Gastrocnemius medialis (tissue), 4 donors: ENCODE data around the gene MALRD1. TPM values are rescaled to one million over a fixed set of nuclear protein-coding genes. Genes with fewer than 3 reads are reported as not detected.

ENCODE experiments used
- ATAC-seq, 2 donors: fragments of 150-250 bp; one replicate each; pipeline ENCODE4 v1.9.1; 2016
- DNase-seq, 2 donors: peaks; one replicate each; pipeline ENCODE4 v3.0.0-alpha.2; 2019
- H3K27ac ChIP-seq, 4 donors: fragments of 200-600 bp; sonication (generic); 1 replicate in 1 of 4; 2 replicates in 3 of 4; pipeline ENCODE4 v1.5.1; 2016 to 2018; ENCODE audit warnings: mild to moderate bottlenecking in 2 of 4, moderate library complexity in 1 of 4
- H3K27me3 ChIP-seq, 3 donors: fragments of 200-600 bp; sonication (generic) in 2 of 3; 1 replicate in 1 of 3; 2 replicates in 2 of 3; pipeline versions ENCODE4 v1.5.1 to v1.6.0; 2016 to 2019; ENCODE audit warnings: mild to moderate bottlenecking in 1 of 3, moderate library complexity in 1 of 3
- H3K36me3 ChIP-seq, 2 donors: fragments of 200-600 bp; sonication (generic) in 1 of 2; one replicate each; pipeline ENCODE4 v1.5.1; 2017 to 2018
- H3K4me1 ChIP-seq, 2 donors: fragments of 200-600 bp; sonication (generic) in 1 of 2; one replicate each; pipeline ENCODE4 v1.5.1; 2016 to 2017; ENCODE audit warnings: mild to moderate bottlenecking in 2 of 2
- H3K4me3 ChIP-seq, 4 donors: fragments of 200-600 bp; sonication (generic) in 3 of 4; 1 replicate in 1 of 4; 2 replicates in 3 of 4; pipeline ENCODE4 v1.5.1; 2016 to 2019; ENCODE audit warnings: mild to moderate bottlenecking in 2 of 4
- H3K9me3 ChIP-seq, 3 donors: fragments of 200-600 bp; sonication (generic) in 2 of 3; 1 replicate in 1 of 3; 2 replicates in 2 of 3; pipeline ENCODE4 v1.5.1; 2016 to 2019
- CTCF ChIP-seq, 5 experiments: fragments of 450-650 bp in 3 of 5; fragments of 200-600 bp in 2 of 5; sonication (generic) in 2 of 5; IDR thresholded peaks in 4 of 5; conservative IDR thresholded peaks in 1 of 5; 1 replicate in 4 of 5; 2 replicates in 1 of 5; pipeline ENCODE4 v1.5.1; 2016 to 2019; ENCODE audit warnings: antibody characterized with exemption in 5 of 5, mild to moderate bottlenecking in 3 of 5, moderate library complexity in 3 of 5
- POLR2A ChIP-seq, 2 donors: fragments of 450-650 bp; IDR thresholded peaks; one replicate each; pipeline ENCODE4 v1.6.1; 2017; ENCODE audit warnings: antibody characterized with exemption in 2 of 2, mild to moderate bottlenecking in 2 of 2, moderate library complexity in 2 of 2
- in situ Hi-C, 4 donors: fragments of 200-750 bp; cut with MboI; loops; one replicate each; pipeline versions ENCODE4 v1.15.0 to v1.8.0; 2017; ENCODE audit warnings: low sequenced_read_pairs in 4 of 4
- intact Hi-C: fragments of 100-400 bp; cut with DNase I; formaldehyde crosslinking; loops from one replicate; pipeline ENCODE4 v1.15.1; 2023; ENCODE audit warnings: low total_unique reads
- total RNA-seq, 4 donors: library from RNA; depleted of rRNA; stranded (reverse); fragments of >200 nt; gene quantifications; one replicate each; pipeline versions ENCODE4 v1.1.0 to v1.2.3, GENCODE V29; 2016

MALRD1 gene
- total RNA-seq, 4 donors from 2014 or later, result 0.75 TPM; not detected in 3

- TF ChIP-seq CTCF (IDR thresholded peaks at IDR 0.05 in 4 of 5, conservative IDR thresholded peaks at IDR 0.05 in 1 of 5) (no peak), POLR2A (IDR thresholded peaks at IDR 0.05) (no peak)
- DNase-seq (no peak), ATAC-seq (no peak)
- Histone ChIP-seq H3K27ac (no peak overlapping the region), H3K9me3 (no peaks in the 10 kb centered on the region), H3K4me3 (no peak overlapping the region), H3K4me1 (no peaks in the 10 kb centered on the region), H3K27me3 (no peaks in the 10 kb centered on the region), H3K36me3 (no peaks in the 10 kb centered on the region)
- intact Hi-C loops, result no loop called here
- in situ Hi-C loops, result no loop called here
Observed at GRCh38 chr10:19728376-19728775, 679.8 kb downstream of the MALRD1 start.

- DNase-seq (no peak), ATAC-seq (no peak)
- intact Hi-C loops (no loop called here), in situ Hi-C loops (no loop called here)
- Histone ChIP-seq H3K4me3 (no peak overlapping the region), H3K27me3 (no peaks in the 10 kb centered on the region), H3K36me3 (no peaks in the 10 kb centered on the region), H3K9me3 (no peaks in the 10 kb centered on the region), H3K27ac (no peak overlapping the region), H3K4me1 (no peaks in the 10 kb centered on the region)
- TF ChIP-seq POLR2A (IDR thresholded peaks at IDR 0.05) (no peak), CTCF (IDR thresholded peaks at IDR 0.05 in 4 of 5, conservative IDR thresholded peaks at IDR 0.05 in 1 of 5) (no peak)
Observed at GRCh38 chr10:19728964-19729363, 680.4 kb downstream of the MALRD1 start.

- DNase-seq (no peak), ATAC-seq (no peak)
- no peak for TF ChIP-seq CTCF (IDR thresholded peaks at IDR 0.05 in 4 of 5, conservative IDR thresholded peaks at IDR 0.05 in 1 of 5)
- no peak for TF ChIP-seq POLR2A (IDR thresholded peaks at IDR 0.05)
- in situ Hi-C loops, result no loop called here
- H3K27me3 ChIP-seq, result no peaks in the 10 kb centered on the region
- no peak overlapping the region for H3K4me3 ChIP-seq
- H3K4me1 ChIP-seq, result no peaks in the 10 kb centered on the region
- H3K36me3 ChIP-seq, result no peaks in the 10 kb centered on the region
- H3K27ac ChIP-seq, result no peak overlapping the region
- intact Hi-C loops, result no loop called here
- H3K9me3 ChIP-seq, result no peaks in the 10 kb centered on the region
Observed at GRCh38 chr10:19730167-19730906, 681.7 kb downstream of the MALRD1 start.

GRCh38 chr10:19730907-19731217 lies 682.3 kb downstream of the MALRD1 start:
- in situ Hi-C loops (no loop called here), intact Hi-C loops (no loop called here)
- H3K27ac ChIP-seq, result no peak overlapping the region

More at GRCh38 chr10:19730907-19731217, 682.3 kb downstream of the MALRD1 start:
- TF ChIP-seq CTCF (IDR thresholded peaks at IDR 0.05 in 4 of 5, conservative IDR thresholded peaks at IDR 0.05 in 1 of 5) (no peak), POLR2A (IDR thresholded peaks at IDR 0.05) (no peak)
- no peak overlapping the region for H3K4me3 ChIP-seq
- ATAC-seq (no peak), DNase-seq (no peak)
- H3K36me3 ChIP-seq, result no peaks in the 10 kb centered on the region
- no peaks in the 10 kb centered on the region for H3K4me1 ChIP-seq
- H3K9me3 ChIP-seq, result no peaks in the 10 kb centered on the region
- no peaks in the 10 kb centered on the region for H3K27me3 ChIP-seq
